ENCODE data around the gene ALK.
A peak's percentile ranks its signal among the peaks of the same experiment; 100 is the strongest.

ALK gene

DNA sequence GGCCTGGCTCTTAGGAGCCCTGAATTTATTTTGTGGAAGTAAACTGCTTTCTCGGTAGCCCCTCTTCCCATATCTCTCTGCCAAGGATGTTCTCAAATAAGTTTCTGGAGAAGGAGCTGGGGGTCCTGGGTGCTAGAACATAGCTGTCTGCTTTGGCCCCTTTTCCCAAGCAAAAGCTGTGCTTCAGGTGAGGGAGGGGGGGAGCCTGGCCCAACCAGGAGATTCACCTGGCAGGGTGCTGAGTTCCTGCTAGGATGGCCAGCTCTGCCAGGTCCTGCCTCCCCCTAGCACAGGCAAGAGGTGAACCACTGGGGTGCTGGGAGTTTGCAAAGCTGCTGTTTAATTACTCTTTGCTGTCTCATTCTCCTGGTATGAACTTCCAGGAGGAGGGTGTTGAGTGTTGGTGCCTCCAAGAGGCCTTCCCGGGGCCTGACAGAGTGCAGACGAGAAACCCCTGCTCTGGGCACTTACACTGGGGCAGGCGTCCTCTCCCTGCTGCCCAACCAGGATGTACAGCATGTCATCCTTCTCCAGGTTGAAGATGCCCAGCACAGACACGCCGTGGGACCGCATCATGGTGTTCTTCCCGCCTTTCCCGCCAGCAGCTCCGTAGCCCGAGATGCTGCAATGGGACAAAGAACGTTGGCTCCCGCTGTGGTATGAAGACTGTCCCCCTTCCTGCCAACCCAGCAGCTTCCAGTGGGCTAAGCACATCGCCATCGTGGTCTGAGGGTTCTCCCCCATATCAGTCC is 682.0 kb downstream of the ALK start:
- no peak for DNase-seq

DNA sequence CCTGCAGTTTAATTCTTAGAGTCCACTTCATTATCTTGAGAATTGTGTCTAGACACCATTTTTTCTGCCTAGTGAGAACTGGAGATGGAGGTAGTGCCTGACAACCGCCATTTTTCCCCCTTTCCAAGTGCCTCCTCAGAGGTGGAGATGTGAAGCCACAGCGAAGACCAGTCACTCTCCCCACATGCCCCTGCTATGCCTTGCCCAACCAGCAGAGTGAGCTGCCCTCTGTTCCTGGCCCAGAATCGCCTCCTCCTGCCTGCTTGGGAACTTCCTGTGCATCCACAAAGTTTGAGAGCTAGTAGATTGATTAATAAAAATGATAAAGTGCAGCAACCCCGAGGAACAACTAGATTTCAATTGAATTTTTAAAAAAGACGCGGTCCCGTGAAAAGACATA is 682.9 kb downstream of the ALK start:
- peak; percentile 42 for DNase-seq

- DNase-seq = no peak
Measured at GRCh38 chr2:29236074-29236473, 685.3 kb downstream of the ALK start.

DNA sequence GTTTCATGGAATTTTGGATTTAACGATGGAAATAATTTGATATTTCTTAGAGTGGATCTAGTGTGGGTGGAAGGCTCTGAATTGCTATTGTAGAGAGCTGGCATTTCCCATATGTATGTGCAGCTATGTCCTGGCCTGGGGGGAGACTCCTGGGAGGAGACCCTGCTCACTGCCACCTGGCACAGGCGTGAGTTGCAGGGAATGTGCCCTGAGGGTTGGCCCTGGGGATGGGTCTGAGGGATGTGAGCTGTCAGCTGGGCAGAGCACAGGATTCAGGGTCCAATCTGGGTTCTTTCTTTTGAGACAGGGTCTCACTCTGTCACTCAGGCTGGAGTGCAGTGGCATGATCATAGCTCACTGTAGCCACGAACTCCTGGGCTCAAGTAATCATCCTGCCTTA is 686.0 kb downstream of the ALK start:
- no peak for DNase-seq

- DNase-seq = no peak
Measured at GRCh38 chr2:29233428-29233827, 688.0 kb downstream of the ALK start.

- no peak for DNase-seq
Measured at GRCh38 chr2:29232041-29232440, 689.3 kb downstream of the ALK start.

GRCh38 chr2:29229640-29230039 is 691.7 kb downstream of the ALK start:
- DNase-seq = no peak

GRCh38 chr2:29228947-29229346 is 692.4 kb downstream of the ALK start:
- no peak for DNase-seq

GRCh38 chr2:29227935-29228675 is 693.3 kb downstream of the ALK start:
- DNase-seq = peak; percentile 15

DNA sequence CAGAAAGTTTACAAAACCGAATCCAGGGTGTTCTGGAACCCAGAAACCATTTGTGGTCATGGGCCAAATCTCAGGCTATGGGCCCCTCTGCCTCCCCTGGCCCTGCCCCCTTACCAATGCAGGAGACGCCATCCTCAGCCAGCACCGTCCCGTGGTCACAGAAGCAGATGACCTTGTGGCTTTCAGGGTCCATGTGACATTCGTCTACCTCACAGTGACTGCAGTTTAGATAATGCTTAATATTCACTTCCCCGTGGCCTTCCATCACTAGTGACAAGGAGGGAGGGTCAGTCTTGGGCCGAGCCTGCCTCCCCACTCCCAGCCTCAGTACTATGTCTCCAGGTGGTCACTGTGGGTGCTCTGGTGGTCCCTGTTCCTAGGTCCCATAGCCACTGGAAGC is 694.6 kb downstream of the ALK start:
- DNase-seq = no peak

DNA sequence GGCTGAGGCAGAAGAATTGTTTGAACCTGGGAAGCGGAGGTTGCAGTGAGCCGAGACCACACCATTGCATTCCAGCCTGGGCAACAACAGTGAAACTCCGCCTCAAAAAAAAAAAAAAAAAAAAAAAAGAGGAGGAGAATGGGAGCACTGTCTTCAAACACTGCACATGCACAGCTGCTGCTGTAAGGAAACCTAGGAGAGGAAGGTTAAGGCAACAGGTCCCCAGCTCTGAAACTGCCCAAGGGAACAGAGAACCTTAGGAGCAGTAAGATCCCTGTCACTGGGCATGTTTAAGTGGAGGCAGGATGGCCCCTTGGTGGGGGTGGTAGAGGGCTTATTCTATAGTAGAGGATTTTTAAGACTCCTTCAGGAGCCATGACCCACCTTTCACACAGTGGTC is 695.0 kb downstream of the ALK start:
- no peak for DNase-seq

- DNase-seq = no peak
Measured at GRCh38 chr2:29225814-29226213, 695.6 kb downstream of the ALK start.

DNA sequence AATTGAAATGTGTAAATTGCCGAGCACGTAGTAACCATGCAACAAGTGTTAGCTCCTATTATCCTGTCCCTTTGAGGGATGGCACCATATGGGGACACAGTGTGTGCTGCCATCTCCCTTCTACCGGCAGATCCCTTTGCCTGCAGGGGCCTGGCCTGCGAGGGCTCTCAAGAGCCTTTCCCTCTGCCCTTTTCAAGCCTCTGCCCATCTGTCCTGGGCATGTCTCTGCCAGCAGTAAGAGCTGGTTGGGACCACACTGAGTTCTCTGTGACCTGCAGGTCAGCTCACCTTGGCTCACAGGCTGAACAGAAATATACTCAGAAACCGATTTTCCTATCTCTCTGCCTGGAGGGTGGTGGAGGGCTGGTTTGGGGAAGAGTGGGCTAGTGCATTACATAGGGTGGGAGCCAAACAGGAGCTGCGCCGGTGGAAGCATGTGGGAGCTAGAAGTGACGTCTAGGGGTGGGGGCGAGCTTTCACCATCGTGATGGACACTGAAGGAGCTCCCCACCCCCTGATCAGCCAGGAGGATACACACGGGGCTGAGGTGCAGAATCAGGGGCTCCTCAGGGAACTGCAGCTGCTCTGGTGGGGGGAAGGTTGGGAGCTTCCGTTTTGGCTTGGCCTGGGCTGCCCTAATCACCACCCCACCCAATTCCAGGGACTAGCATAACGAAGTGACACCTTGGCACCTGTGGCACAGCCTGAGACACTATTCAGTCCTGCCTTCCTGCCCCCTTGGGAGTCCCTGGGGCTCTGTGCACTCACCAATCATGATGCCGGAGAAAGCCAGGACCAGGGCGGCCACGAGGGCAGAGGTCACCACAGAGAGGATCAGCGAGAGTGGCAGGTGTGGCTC is 696.5 kb downstream of the ALK start:
- no peak for DNase-seq

- DNase-seq = peak; percentile 75
Measured at GRCh38 chr2:29223851-29224692, 697.3 kb downstream of the ALK start.

GRCh38 chr2:29223257-29223656 is 698.1 kb downstream of the ALK start:
- no peak for DNase-seq

DNA sequence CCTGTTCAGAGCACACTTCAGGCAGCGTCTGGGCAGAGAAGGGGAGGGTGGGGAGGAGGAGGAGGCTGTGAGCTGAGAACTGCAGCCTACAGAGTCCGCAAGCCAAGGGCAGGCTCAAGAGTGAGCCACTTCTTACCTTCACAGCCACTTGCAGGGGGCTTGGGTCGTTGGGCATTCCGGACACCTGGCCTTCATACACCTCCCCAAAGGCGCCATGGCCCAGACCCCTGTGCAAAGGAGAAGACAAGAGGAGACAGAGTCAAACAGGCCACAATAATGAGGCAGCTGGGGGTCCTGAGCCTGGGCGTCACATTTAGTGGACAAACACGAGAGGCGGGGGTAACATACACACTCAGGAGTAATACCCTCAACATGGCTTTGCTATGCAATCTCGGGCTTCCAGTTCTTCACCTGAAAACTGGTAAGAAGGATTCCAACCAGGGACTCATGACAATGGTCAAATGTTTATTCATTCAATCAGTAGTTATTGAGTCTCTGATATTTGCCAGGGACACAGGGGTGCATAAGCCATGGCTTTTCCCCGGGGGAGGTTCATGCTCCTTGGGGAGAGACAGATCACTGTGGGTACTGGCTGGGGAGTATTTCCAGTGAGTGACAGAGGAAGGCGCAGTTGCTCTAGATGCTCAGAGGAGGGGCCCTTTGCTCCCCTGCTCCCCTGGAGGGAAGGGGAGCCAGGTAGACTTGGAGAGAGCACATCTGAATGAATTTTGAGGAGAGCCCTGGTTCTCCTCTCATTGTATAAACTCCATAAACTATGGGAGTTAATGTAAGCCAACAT is 698.8 kb downstream of the ALK start:
- DNase-seq = no peak

GRCh38 chr2:29220506-29221270 is 700.7 kb downstream of the ALK start:
- no peak for DNase-seq

DNA sequence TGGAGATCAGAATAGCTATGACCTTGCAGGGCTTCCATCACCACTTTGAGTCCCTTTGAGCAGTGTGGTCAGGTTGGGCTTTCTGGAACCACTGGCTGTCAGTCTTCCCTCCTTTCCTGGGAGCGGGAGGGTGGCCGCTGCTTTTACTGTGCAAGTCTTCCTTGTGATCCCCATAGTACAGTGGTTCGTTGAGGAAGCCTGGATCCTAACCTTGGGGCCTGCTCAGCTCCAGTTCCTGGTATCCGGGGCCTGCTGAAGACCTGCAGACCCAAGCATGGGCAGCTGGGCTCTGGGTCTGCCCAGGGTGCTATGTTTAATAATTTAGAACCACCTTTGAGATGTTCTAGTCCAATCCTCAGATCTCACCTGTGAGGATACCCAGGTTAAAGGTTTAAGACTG is 702.0 kb downstream of the ALK start:
- no peak for DNase-seq

GRCh38 chr2:29218550-29219125 is 702.7 kb downstream of the ALK start:
- DNase-seq = no peak

- no peak for DNase-seq
Measured at GRCh38 chr2:29218071-29218470, 703.3 kb downstream of the ALK start.

GRCh38 chr2:29216609-29216909 is 704.8 kb downstream of the ALK start:
- no peak for DNase-seq
